Fibroblast of lung (primary cell): ENCODE measurements around the gene PCDHAC1.

Experiments
- CTCF ChIP-seq, 2 donors: IDR thresholded peaks in 1 of 2; conservative IDR thresholded peaks in 1 of 2; 1 replicate in 1 of 2; 2 replicates in 1 of 2; pipeline ENCODE4 v1.5.1; 2011 to 2012; ENCODE audit warnings: low read length in 2 of 2, control low read depth in 1 of 2, inconsistent platforms in 1 of 2, low read depth in 1 of 2, mild to moderate bottlenecking in 1 of 2
- EZH2 ChIP-seq: IDR thresholded peaks from 2 replicates; pipeline ENCODE4 v1.5.1; 2012; ENCODE audit warnings: low read length, control low read depth, mild to moderate bottlenecking; ENCODE audit errors: missing control alignments

- TF ChIP-seq CTCF (conservative IDR thresholded peaks at IDR 0.05 in 1 of 2, IDR thresholded peaks at IDR 0.05 in 1 of 2; ENCODE audit: low read depth in 1 of 2, low read length in 2 of 2) (no peak), EZH2 (no peak)
Observed at GRCh38 chr5:140877262-140877581, 48.9 kb upstream of the PCDHAC1 start.
